HG02571 (cell line): ENCODE measurements around the gene MAPKAP1.
"Not testable (repeated sequence)": the region's sequence is repeated elsewhere in the genome, so short reads cannot be mapped to it uniquely, and the experiment has no call there.

ENCODE experiments used
- ATAC-seq: cut with Tn5 transposase; IDR thresholded peaks from one replicate; pipeline ENCODE4 v1.9.1; 2021; ENCODE audit warnings: mild to moderate bottlenecking, moderate library complexity; ENCODE audit not compliant: unreplicated experiment

Gene MAPKAP1

DNA sequence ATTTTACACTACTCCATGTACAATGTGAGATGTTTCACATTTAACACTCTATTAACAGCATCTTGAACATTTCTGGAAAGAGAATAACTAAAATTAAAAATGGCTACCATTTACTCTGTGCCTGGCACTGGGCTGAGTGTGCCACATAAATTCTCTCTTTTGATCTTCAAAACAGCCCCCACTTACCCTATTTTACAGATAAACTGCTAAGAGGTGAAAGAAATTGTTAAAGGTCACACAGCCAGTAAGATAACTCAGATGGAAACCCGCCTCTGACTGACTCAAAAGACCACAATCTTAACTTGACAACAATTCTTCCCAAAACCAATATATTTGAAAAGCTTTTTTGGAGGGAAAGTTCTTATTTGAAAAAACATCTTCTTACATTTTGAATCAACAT is 97.3 kb downstream of the MAPKAP1 start:
- no peak for ATAC-seq

DNA sequence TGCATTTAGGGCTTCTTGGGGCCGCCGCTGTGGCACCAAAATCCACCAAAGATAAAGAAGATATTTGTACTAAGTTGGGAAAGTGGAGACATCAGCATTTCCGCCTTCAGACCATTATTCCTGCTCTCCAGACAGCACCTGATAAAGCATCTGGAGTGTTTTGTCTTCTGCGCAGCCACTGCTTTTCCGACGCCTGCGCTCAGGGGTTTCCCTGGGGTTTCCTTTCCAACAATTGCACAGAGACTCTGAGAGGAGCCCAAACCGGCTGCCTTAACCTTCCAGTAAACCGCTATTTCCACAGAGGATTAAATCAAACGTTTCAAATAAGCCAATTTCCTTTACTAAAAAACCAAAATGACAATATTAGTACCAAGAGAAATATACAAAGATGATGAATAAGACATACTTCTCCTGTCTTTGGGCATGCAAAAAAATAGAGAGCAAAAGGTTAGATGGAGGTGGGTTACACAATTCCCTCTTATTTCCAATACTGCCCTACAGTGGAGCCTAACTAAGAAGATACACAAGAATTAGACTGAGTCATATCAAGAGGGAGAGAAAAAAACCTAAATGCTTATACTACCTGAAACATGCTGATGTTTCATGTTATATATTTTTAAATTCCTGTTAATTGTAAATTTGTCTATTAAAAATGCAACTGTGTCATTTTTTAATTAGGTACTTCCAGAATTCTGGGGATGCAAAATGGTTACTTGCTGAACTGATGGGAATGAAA is 98.4 kb downstream of the MAPKAP1 start:
- no peak for ATAC-seq

DNA sequence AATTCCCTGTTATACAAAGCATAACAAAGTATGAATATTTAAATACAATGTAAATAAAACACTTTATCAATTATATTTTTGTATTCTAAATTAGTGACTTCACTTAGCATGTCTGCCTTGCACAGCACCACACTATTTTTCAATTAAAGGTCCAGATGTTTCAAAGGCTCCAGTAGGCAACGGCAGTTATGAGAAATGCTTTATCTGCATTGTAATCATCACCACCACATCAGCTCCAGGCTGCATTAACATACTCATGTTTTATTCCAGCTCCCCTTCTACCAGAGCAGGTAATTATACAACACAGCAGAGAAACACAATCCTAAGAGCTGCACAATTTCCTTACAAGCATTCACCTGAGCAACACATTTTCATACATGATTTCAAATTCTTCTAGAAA is 102.8 kb downstream of the MAPKAP1 start:
- ATAC-seq: no peak

DNA sequence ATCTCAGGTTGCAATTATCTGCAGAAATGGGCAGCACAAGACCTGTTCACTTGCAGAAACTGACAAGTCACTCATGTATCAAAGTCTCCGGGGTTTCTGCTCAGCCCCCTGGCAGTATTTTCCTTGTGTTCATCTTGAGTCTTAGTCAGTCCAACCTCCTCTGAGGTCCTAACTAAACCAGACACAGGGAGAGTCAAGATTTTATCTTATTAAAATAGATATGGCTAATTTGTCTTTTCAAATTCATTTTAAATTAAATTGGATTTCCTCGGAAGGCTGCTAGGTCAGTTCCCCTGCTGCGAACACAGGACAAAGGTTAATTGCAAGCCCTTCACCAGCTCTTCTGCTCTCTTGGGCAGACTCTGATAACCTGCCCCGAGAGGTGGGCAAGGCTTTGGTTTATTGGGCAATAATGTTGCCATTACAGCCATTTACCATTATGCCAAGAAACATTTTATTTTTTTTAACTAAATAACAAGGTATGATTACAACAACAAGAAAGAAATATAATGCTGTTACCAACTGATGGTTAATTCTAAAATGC is 103.5 kb downstream of the MAPKAP1 start:
- ATAC-seq: no peak

DNA sequence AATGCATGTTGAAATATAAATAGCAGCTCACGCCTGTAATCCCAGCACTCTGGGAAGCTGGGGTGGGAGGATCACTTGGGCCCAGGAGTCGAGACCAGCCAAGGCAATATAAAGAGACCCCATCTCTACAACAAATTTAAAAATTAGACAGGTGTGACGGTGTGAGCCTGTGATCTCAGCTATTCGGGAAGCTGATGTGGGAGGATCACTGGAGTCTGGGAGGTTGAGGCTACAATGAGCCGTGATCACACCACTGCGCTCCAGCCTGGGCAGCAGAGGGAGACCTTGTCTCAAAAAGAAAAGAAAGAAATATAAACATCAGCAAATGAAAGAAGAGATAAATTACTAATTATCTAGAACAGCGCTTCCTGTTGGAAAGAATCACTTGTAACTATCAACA is 105.0 kb downstream of the MAPKAP1 start:
- ATAC-seq: no peak

DNA sequence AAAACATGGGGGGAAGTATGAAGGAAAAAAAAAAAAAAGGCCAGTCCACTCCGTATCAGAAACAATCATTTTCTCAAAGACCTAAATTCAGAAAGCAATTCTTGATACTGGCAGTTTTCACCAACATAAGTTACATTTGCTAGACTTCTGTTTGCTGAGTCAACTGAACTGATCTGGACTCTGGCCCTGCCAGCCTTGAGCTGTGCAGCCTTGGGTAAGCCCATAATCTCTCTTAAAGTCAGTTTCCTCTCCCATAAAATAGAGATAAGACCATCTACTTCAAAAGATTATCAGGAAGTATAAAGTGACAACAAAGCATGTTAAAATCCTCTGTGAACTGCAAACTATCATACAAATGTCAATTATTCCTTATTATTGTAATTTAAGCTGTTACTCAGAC is 106.8 kb downstream of the MAPKAP1 start:
- ATAC-seq: no peak

DNA sequence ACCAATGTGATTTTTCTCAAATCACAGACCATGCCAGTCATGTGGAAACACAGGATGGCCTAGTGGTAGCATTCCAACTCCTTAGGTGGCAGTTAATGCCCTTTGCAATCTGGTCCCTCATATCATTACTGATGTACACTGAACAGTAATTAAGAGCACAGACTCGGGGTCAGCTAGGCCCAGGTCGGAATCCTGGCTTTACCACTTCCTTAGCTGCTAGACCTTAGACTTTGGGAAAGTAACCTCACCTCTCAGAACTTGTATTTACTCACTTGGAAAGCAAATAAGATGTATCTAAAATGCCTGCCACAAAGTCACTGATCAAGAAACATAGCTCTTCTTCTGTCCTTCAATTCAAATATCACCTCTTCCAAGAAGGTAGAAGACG is 112.8 kb downstream of the MAPKAP1 start:
- no peak for ATAC-seq

DNA sequence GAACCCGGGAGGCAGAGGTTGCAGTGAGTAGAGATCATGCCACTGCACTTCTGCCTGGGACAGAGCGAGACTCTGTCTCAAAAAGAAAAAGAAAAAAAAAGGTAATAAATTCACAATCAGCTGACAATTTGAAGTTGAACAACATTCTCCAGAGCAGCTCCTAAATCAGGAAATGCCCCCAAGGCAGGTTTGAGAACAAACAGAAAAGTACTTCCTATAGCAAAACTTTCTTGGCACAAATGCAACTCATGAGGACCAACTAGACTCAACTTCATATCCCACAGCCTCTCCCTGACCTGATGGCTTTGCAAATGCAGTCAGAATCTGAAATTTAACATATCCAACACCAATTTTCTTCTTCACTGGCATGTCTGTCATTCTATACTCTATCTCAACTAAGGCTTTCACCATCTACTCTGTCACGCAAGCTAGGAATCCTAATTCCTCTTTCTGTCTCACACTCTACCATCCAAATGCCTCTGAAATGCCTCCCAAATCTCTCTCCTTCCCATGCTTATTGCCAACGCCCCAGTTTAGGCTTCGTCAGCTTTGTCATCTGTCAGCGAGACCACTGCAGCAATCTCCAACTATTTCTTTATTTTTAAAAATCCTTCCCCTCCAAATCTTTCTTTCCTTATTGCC is 113.3 kb downstream of the MAPKAP1 start:
- ATAC-seq: no peak

DNA sequence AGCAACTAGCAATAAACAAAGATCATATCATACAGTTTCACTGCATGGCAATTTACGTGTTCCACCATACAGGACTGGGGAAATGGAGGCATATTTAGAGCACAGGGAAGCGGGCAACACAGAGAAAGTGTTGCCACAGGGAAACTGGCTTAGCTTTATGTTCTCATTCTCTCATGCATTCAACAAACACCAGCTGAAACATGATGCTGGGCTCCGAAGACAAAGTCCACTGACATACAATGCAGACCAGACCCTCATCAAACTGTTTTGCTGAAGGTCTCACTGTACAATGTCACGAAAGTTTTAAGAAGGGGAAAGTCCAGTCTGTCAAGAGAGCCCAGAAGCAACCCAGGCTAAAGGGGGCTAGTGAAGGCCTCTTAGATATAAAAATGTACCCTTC is 115.1 kb downstream of the MAPKAP1 start:
- no peak for ATAC-seq

DNA sequence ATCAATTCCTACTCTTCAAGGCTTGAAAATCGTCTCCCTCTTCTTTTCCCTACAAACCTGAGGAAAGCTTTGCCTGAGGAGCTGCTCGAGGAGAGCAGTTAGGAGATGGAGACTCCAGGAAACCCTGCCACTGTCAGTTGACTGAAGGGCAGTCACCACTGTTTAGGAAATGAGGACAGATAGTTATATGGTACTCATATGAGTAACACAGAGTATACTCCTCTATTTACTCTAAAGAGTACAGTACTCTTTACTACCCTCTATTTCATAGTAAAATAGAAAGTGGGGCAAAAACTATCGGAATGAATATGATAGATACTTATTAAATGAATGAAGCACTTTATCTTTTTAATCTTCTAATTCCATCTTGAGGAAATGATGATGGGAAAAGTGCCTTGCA is 115.8 kb downstream of the MAPKAP1 start:
- no peak for ATAC-seq

DNA sequence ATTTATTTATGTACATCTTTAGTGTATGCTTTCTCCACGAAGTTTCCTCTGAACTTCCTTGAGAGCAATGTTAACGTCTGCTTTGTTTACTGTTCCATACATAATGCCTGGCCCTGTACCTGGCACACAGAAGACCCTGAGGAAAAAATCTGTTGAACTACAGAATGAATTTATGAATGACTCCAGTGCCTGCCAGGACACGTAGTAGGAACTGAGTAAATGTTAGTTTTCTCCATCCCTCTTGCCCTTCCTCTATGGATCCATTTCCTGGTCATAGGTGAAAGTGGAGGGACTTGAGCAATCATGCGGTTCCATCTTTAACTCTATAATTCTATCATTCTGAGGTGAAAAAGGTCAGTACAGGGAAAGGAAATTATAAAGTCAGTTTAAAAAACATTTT is 117.7 kb downstream of the MAPKAP1 start:
- no peak for ATAC-seq

DNA sequence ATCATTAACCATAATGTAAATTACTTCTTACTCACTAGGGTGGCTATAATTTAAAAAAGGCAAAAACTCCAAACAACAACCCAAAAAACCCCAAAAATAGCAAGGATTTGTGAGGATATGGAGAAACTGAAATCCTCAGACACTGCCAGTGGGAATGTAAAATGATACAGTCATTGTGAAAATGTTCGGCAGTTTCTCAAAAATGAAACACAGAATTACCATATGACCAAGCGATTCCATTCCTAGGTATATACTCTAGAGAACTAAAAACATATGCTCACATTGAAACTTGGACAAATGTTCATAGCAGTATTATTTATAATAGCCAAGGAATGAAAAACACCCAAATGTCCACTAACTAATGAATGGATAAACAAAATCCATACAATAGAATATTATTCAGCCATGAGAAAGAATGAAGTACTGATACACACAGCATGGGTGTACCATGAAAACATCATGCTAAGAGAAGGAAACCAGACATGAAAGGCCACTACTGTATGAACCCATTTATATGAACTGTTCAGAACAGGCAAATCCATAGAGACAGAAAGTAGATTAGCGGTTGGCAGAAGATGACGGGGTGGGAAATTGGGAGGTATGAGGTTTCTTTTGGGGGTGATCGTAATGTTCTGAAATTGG is 119.1 kb downstream of the MAPKAP1 start:
- no peak for ATAC-seq

DNA sequence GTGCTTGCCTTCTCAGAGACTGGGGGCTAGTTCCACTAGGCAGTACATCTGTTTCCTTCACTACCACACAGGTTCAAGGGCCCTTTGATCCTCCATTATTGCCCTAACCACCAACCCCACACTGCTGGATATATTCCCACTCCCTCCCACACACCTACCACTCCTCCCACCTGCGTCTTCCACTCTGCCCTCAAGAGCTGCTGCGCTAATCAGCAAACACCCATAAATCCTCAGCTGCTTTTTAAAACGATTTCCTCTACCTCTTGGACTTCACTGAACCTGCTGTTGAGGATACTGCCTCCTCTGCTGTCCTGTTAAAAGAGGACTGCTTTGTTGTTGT is 120.9 kb downstream of the MAPKAP1 start:
- ATAC-seq: no peak

DNA sequence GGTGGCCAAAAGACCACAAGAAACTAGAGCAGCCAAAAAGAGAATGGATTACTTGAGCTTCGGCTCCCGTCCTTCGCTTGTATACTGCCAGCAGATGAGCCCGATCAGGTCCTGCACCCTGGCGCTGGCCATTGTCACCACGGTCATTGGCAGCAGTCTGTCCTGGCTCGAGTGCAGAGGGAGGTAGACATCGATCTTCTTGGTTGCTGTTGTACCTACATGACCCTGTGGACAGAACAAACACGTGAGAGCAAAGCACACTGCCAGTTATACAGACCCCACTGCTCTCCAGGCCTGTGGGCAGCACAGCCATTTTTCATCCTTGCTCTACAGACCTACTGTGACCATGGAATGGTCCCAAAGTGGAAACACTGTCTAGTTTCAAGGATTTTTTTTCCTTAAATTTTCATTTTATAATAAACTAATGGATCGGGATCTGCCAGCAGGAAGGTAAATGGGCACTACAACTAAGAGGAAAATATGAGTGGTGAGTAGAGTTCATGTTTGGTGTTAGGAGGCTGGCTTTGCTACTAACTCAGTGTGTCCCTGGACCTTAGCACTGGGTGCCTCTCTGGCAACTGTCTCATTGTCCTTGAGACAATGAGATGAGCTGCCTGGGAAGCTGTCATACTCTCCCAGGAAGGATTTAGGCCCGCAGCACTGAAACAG is 121.4 kb downstream of the MAPKAP1 start:
- no peak for ATAC-seq

DNA sequence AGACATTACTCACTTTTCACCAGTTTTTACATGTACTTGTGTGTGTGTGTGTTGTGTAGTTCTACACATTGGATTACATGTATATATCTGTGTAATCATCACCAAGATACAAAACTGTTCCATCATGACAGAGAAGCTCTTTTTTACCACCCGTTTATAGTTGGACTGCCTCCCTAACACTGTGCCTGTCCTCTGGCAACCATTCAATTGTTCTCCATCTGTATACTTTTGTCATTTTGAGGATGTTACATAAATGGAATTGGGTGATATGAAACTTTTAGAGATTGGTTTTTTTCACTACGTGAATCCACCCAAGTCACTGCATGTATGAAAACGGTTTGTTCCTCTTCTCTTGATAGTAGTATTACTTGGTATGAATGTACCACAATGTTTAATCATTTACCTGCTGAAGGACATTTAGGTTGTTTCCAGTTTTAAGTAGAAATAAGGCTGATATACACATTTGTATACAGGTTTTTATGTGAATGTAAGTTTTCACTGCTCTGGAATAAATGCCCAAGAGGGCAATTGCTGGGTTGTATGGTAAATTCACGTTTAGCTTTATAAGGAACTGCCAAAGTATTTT is 126.2 kb downstream of the MAPKAP1 start:
- ATAC-seq: no peak

DNA sequence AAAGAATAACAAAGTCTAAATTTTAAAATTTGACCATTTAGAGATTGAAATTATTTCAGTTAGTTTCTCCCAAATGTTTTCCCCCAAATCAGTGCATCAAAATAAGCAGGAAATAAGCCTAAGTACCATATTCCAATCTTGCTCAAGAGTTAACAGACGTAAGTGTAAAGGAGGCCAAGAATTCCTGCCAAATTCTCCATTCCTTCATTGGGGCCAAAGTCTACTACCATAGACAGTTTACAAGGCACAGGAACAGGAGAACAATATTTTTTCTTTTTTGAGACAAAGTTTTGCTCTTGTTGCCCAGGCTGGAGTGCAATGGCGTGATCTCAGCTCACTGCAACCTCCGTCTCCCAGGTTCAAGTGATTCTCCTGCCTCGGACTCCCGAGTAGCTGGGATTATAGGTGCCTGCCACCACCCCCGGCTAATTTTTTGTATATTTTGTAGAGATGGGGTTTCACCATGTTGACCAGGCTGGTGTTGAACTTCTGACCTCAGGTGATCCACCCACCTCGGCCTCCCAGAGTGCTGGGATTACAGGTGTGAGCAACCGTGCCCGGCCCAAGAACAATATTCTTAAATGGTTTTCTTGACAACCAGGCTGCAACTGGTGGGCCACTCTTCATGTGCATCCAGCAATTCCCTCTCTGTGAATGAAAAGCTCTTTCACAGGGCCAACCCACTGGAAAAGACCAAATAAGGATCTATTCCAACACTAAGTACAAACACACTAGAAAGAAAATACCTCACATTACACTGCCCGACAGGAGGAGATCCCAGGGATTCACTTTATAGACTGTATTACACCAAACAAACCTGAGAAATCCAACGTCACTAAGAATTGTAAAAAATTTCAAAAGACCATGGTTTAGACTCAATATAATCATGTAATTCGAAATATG is 127.7 kb downstream of the MAPKAP1 start:
- ATAC-seq: no peak

DNA sequence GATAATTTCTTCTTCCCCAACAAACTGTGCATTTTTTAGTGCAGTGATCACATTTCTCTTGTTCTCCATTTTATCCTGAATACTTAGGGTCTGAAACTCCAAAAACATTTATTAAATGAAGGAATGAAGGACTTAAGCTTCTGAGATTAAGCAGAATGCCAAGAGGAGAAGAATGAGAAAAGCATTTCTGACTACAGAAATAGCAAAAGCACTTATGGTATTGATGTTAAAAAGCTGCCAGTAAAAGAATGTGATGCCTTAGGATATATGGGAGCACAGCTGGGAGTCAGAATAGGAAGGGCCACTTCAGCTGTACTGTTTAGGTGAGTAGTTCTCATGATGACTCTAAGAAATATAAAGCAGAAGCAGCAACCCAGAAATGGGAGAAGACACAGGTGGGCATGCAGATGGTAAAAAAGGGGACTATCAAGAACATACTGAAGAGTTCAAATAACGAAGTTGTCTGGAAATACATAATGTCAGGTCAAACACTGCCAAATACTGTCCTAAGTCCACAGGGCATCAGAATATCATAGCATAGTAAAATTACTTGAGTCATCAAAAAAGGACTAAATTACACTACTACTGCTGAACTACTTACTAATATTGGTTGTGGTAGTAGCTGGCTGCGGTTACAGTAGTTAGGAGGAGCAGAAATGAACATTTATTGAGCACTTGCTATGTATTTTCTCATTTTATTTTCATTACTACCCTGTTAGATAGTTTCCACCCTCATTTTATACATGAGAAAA is 132.7 kb downstream of the MAPKAP1 start:
- ATAC-seq: no peak

DNA sequence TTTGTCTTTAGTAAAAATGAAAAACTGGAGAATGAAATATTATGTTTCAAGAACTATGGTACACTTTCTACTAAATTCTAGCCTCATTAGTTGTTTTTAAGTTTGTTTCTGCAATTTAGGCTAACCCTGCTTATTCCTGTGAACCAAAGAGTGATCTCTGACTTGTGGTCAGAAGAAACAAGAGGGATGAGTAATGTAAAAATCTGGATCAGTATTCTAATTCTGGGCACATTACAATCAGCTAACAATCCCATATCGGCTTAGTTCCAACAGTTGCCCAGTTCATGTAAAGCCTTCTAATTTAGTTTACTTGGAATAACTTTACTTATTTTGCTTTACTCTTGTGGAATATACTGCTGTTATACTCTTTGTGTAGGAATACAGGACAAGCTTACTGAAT is 134.5 kb downstream of the MAPKAP1 start:
- ATAC-seq: not testable (repeated sequence)

DNA sequence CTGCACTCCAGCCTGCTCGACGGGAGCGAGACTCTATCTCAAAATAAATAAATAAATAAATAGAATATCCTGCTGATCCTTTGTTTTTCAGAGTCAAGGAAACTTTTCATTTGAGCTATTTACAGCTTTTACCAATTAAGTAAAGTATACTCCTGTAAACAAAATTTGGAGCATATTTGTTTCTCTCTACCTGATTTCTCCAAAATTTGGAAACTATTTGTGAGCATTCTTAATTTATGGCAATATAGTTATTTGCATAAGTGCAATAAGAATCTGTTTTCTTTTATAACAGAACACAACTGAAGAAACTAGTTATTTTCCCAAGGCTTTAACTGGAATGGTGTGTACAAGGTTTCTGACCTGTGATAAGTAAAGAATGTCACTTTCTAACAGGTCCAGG is 135.2 kb downstream of the MAPKAP1 start:
- not testable (repeated sequence) for ATAC-seq

DNA sequence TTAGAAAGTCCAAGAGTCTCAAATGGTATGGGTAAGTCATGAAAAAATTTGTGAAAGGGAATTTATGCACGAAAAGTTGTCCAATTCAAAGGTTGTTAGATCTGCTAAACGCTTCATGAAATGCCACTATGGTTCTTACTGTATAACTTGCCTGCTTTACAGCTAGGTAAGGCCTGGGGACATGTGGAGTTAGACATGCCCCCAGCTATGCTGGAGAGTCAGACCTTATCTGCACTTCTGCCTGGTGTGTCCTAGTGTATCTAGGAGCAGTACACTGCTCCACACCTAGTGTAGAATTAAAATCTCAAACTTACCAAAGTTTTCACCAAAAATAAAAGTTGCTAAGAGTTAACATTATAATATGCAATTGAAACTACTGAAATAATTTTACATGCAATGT is 136.8 kb downstream of the MAPKAP1 start:
- ATAC-seq: no peak
